ENCODE measurements around the gene MAP4K3. TPM values are rescaled to one million over a fixed set of nuclear protein-coding genes. Genes with fewer than 3 reads are reported as not detected.

The MAP4K3 gene
- total RNA-seq, 1 experiment from 2014 or later = 26.6 TPM

- no peaks in the 10 kb centered on the region for H3K4me1 ChIP-seq (ENCODE audit: control insufficient read depth, insufficient read depth, low read length)
- H3K4me3 ChIP-seq (ENCODE audit: low read depth in 2 of 2, low read length in 2 of 2) = no peak overlapping the region
- ChIA-PET POLR2A (no interaction called here), CTCF (no interaction called here)
- H3K9me3 ChIP-seq (ENCODE audit: control insufficient read depth, insufficient read depth, low read depth, low read length) = no peaks in the 10 kb centered on the region
- BruUV-seq (replicated peaks) = no TSS peak
- no peaks in the 10 kb centered on the region for H3K27me3 ChIP-seq (ENCODE audit: control insufficient read depth, insufficient read depth, low read length)
- no peaks in the 10 kb centered on the region for H3K36me3 ChIP-seq (ENCODE audit: control insufficient read depth, insufficient read depth, low read length)
- in situ Hi-C loops (cut with HindIII; ENCODE audit: low pct_unique_long_range_greater_than_20kb, low sequenced_read_pairs) = no loop called here
- DNase-seq (ENCODE audit: low read depth, low spot score) (no peak), ATAC-seq (no peak)
- TF ChIP-seq POLR2AphosphoS5 (IDR thresholded peaks at IDR 0.05; ENCODE audit: low read depth, low read length) (no peak), SIN3A (IDR thresholded peaks at IDR 0.05; ENCODE audit: borderline replicate concordance, insufficient read depth, low read depth, low read length) (no peak), TCF7L2 (IDR thresholded peaks at IDR 0.05; ENCODE audit: low read depth, low read length) (no peak), REST (IDR thresholded peaks at IDR 0.05; ENCODE audit: insufficient read depth in 1 of 2, low read depth in 2 of 2, low read length in 1 of 2) (no peak)
- TF ChIP-seq, protein P1, sequence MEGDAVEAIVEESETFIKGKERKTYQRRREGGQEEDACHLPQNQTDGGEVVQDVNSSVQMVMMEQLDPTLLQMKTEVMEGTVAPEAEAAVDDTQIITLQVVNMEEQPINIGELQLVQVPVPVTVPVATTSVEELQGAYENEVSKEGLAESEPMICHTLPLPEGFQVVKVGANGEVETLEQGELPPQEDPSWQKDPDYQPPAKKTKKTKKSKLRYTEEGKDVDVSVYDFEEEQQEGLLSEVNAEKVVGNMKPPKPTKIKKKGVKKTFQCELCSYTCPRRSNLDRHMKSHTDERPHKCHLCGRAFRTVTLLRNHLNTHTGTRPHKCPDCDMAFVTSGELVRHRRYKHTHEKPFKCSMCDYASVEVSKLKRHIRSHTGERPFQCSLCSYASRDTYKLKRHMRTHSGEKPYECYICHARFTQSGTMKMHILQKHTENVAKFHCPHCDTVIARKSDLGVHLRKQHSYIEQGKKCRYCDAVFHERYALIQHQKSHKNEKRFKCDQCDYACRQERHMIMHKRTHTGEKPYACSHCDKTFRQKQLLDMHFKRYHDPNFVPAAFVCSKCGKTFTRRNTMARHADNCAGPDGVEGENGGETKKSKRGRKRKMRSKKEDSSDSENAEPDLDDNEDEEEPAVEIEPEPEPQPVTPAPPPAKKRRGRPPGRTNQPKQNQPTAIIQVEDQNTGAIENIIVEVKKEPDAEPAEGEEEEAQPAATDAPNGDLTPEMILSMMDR (IDR thresholded peaks at IDR 0.05) = no peak
- intact Hi-C loops (cut with micrococcal nuclease; ENCODE audit: unreplicated experiment) = no loop called here
- no peak overlapping the region for H3K27ac ChIP-seq (ENCODE audit: low read length)
These were observed 233.7 kb downstream of the MAP4K3 start for GRCh38 chr2:39203382-39203781.

DNA sequence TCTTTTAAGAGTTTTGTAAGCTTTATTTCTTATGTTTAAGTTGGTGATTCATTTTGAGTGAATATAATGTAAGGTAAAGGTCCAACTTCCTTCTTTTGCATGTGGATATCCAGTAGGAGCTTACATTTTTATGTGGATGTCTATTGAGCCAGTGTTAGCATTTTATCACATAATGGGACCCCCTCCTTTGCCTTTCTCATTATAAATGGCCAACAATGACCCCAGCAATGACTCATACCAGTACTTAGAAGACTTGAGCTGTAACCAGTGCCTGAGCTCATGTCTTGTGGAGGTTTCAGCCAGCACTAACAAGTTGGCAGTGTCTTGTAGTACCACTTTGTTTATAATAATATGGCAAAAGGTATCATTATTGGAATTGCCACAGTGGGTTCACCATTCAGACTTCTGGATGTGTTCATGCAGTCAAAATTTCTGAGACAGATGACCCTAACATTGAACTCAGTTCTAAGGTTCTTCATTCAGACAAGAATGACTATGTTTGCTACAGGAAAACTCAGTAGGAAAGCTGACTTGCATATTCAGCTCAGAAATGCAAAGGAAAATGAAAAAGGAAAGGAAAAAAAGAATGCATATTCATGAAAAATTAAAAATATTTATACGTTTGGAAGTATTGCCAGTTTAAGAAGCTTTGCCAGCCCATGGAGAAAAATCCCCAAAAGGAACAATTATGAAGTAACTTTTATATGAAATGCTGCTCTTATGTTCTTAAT is 234.3 kb downstream of the MAP4K3 start:
- TF ChIP-seq SIN3A (IDR thresholded peaks at IDR 0.05; ENCODE audit: borderline replicate concordance, insufficient read depth, low read depth, low read length) (no peak), POLR2AphosphoS5 (IDR thresholded peaks at IDR 0.05; ENCODE audit: low read depth, low read length) (no peak), TCF7L2 (IDR thresholded peaks at IDR 0.05; ENCODE audit: low read depth, low read length) (no peak), REST (IDR thresholded peaks at IDR 0.05; ENCODE audit: insufficient read depth in 1 of 2, low read depth in 2 of 2, low read length in 1 of 2) (no peak)
- TF ChIP-seq, protein P1 (IDR thresholded peaks at IDR 0.05) = no peak
- Histone ChIP-seq H3K36me3 (ENCODE audit: control insufficient read depth, insufficient read depth, low read length) (no peaks in the 10 kb centered on the region), H3K4me1 (ENCODE audit: control insufficient read depth, insufficient read depth, low read length) (no peaks in the 10 kb centered on the region), H3K27ac (ENCODE audit: low read length) (no peak overlapping the region), H3K4me3 (ENCODE audit: low read depth in 2 of 2, low read length in 2 of 2) (no peak overlapping the region), H3K27me3 (ENCODE audit: control insufficient read depth, insufficient read depth, low read length) (no peaks in the 10 kb centered on the region), H3K9me3 (ENCODE audit: control insufficient read depth, insufficient read depth, low read depth, low read length) (no peaks in the 10 kb centered on the region)
- intact Hi-C loops (cut with micrococcal nuclease; ENCODE audit: unreplicated experiment) = no loop called here
- DNase-seq (ENCODE audit: low read depth, low spot score) (no peak), ATAC-seq (no peak)
- ChIA-PET CTCF (no interaction called here), POLR2A (no interaction called here)
- no TSS peak for BruUV-seq (replicated peaks)
- in situ Hi-C loops (cut with HindIII; ENCODE audit: low pct_unique_long_range_greater_than_20kb, low sequenced_read_pairs) = no loop called here

Data from Panc1 (cell line).